ENCODE measurements around the gene MDM2. TPM values are rescaled to one million over a fixed set of nuclear protein-coding genes. Genes with fewer than 3 reads are reported as not detected.
"Not testable (repeated sequence)": the region's sequence is repeated elsewhere in the genome, so short reads cannot be mapped to it uniquely, and the experiment has no call there.

The MDM2 gene
- total RNA-seq, 1 donor from 2014 or later = 37.6 TPM

DNA sequence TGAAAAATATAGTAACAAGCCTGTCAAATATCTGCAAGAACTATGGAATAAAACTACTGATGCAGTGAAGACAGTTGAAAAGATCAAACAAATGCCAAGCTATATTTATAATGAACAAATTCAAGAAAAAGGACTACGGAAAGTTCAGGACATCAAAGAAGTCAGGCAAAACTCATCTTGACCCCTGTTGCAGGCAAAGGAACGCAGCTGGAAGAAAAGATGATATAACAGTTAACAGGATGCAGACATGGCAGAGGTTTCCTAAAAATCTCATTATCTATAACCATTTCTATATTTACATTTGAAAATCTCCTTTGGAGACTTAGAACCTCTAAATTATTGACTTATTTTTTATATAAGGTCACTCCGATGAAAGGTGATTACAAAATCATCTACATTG lies 34.1 kb downstream of the MDM2 start:
- ATAC-seq = no peak
- DNase-seq = no peak
- intact Hi-C loops (cut with micrococcal nuclease) = no loop called here

GRCh38 chr12:68842784-68843567 lies 35.0 kb downstream of the MDM2 start:
- intact Hi-C loops (cut with micrococcal nuclease) = no loop called here
- no peak for DNase-seq
- ATAC-seq = no peak

DNA sequence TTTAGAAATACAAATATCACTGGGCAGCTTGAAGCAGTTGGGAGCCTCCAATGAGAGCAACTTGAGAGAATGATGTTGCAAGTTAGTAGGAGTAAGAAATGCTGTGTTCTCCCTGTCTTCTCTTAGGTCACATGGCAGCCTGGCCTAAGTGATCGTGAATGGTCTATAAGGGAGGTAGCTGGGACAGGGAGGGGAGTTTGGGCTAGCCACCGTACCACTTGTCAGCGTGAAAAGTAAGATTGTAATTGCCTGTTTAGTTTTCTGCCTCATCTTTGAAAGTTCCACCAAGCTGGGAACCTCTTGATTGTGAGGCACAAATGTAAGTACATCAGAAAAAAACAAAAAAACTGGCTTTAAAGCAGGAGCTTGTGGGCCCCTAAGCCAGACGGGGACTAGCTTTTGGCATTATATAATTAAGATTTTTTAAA lies 36.4 kb downstream of the MDM2 start:
- DNase-seq (no peak), ATAC-seq (no peak)
- intact Hi-C loops (cut with micrococcal nuclease) = no loop called here

DNA sequence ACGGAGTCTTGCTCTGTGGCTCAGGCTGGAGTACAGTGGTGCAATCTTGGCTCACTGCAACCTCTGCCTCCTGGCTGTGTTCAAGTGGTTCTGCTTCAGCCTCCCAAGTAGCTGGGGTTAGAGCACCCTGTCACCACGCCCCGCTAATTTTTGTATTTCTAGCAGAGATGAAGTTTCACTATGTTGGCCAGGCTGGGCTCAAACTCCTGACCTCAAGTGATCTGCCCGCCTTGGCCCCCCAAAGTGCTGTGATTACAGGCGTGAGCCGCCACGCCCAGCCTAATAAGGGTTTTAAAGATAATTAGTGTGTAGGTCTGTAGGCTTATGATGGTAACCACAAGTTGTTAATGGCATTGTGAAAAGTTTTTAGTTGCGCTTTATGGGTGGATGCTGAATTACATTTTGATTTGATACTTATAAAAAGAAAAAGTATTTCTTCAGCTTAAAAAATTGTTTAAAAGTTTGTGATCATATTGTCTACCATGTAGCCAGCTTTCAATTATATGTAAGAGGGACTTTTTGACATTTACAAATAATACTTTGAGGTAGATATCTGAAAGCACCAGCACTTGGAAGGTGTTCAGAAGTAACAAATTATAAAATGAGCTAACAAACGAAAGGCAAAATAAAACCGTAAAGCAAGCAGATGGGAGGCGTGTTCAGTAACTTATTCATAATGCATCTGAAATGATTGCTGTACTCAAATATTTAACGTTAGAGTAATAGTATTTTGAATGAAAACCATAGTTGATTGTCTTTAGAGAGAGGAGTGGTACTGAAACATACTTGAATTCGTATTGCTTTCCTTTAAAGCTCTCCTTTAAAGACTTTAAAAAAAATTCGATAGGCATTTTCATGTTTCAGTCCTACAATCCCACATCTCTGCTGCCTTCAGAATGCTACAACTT lies 37.1 kb downstream of the MDM2 start:
- DNase-seq (no peak), ATAC-seq (no peak)
- intact Hi-C loops (cut with micrococcal nuclease) = no loop called here

DNA sequence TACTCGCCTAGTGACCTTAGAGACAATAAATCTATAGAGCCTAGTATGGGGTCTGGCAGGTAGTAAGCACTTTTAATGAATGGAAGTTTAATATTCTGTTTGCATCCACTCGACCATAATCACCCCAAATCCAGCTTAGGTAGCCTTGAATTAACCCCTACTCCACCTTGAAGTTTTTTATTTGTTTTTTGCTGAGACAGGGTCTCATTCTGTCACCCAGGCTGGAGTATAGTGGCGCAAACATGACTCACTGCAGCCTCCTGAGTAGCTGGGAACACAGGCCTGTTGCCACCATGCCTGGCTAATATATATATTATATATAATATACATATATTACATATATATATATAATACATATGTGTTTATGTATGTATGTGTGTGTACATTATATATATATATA lies 38.8 kb downstream of the MDM2 start:
- DNase-seq (no peak), ATAC-seq (no peak)
- intact Hi-C loops (cut with micrococcal nuclease) = no loop called here

DNA sequence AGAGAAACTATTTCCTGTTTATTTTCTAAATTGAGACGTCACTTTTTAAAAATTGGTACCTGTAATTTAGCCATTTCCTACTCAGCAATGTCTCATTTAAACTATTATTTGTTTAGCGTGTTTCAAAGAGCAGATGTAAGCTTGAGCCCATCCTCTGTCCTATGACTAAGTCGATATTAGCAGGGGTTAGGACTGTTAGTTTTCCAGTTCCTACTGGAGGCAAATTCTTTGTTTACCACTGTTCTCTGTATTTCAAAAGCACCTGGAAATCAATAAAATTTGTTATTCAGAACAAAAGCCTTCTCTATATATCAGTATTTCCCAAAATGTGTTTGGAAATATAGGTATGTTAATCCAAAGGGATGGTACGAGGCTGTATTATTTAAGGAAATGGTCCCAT lies 42.4 kb downstream of the MDM2 start:
- DNase-seq (no peak), ATAC-seq (no peak)
- intact Hi-C loops (cut with micrococcal nuclease) = no loop called here

GRCh38 chr12:68851592-68852306 lies 43.8 kb downstream of the MDM2 start:
- ATAC-seq = no peak
- no peak for DNase-seq
- intact Hi-C loops (cut with micrococcal nuclease) = no loop called here

GRCh38 chr12:68853396-68854077 lies 45.6 kb downstream of the MDM2 start:
- DNase-seq (no peak), ATAC-seq (no peak)
- intact Hi-C loops (cut with micrococcal nuclease) = no loop called here

GRCh38 chr12:68854078-68854468 lies 46.1 kb downstream of the MDM2 start:
- intact Hi-C loops (cut with micrococcal nuclease) = no loop called here
- DNase-seq (no peak), ATAC-seq (no peak)

DNA sequence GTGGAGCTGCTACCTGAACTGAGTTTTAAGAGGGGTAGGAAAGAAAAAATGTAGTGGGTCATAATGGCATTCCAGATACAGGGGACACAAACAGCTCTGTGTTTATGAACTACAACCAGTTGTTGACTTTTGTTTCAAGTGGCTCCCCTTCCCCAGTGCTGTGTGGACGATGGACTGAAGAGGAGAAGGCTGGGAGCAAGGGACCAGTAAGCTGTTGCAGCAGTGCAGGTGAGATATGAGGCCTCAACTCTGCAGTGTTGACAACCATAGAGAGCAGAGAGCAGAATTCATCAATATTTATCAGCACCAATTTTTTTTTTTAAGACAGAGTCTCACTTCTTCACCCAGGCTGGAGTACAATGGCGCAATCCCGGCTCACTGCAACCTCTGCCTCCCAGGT lies 46.6 kb downstream of the MDM2 start:
- ATAC-seq (no peak), DNase-seq (no peak)
- intact Hi-C loops (cut with micrococcal nuclease) = no loop called here

- DNase-seq = no peak
- intact Hi-C loops (cut with micrococcal nuclease) = loop anchor here (5.0 kb wide), 1 partner anchor 212 kb away; no protein-coding TSS in a partner anchor
- no peak for ATAC-seq
These were observed 47.1 kb downstream of the MDM2 start for GRCh38 chr12:68855111-68855510.

DNA sequence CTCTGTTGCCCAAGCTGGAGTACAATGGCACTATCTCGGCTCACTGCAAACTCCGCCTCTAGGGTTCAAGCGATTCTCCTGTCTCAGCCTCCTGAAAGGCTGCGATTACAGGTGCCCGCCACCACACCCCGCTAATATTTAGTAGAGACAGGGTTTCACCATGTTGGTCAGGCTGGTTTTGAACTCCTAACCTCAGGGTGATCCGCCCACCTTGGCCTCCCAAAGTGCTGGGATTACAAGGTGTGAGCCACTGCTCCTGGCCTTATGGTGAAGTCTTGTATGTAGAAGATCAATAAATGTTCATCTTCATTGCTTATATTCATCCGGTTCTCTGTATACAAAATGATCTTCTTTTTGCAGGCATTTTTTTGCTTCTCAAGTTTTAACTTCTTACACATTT lies 47.8 kb downstream of the MDM2 start:
- intact Hi-C loops (cut with micrococcal nuclease) = loop anchor here (5.0 kb wide), 1 partner anchor 212 kb away; no protein-coding TSS in a partner anchor
- ATAC-seq (no peak), DNase-seq (no peak)

GRCh38 chr12:68856510-68856909 lies 48.5 kb downstream of the MDM2 start:
- intact Hi-C loops (cut with micrococcal nuclease) = loop anchor here (5.0 kb wide), 1 partner anchor 211 kb away; no protein-coding TSS in a partner anchor
- DNase-seq (no peak), ATAC-seq (no peak)

GRCh38 chr12:68861890-68862289 lies 53.9 kb downstream of the MDM2 start:
- ATAC-seq = no peak
- intact Hi-C loops (cut with micrococcal nuclease) = no loop called here
- no peak for DNase-seq

DNA sequence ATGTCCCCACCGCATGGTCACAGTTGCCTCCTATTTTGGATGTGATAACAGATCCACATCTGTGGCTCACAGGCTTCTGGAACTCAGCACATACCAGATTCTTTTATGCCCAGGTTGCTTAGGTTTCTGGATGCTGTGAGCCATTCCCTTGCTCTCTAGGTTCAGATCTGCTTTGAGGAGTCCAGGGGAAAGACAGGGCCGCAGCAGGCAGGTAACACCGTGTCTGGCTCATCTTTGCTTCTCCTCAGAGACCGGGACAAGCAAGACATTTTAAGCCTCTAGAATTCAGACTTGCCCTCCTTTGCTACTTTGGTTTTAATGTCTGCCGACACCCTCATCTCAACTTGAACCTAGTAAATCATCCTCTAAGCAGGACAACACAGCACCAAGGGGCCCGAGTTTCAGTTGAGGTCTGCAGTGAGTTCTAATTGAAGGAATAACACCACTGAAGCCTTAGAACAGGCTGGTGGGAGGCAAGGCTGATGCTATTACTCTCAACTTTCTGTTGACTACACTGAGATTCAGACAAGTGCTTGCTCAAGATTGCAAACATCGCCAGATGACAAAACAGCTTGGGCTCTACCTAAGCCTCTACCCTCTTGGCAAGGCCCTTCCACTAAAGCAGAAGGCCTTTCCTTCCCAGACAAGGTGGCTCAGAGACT lies 55.3 kb downstream of the MDM2 start:
- ATAC-seq (no peak), DNase-seq (no peak)
- intact Hi-C loops (cut with micrococcal nuclease) = no loop called here

DNA sequence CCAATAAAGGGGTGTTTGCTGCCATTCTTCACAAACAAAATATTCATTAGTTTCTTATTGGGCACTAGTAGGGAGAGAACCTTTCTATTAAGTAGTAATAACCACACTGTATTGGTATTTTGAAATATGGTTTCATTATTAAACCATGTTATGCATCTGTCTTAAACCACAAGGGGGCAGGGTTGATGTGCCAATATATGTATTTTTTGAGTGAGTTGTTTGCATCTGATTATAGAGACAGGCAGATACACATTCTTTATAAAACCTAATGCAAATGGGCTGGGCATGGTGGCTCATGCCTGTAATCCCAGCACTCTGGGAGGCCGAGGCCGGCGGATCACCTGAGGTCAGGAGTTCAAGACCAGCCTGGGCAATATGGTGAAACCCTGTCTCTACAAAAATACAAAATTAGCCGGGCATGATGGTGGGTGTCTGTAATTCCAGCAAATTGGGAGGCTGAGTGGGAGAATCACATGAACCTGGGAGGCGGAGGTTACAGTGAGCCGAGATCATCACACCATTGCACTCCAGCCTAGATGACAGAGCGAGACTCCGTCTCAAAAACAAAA lies 56.0 kb downstream of the MDM2 start:
- DNase-seq; ATAC-seq; intact Hi-C loops (cut with micrococcal nuclease): not testable (repeated sequence)

- intact Hi-C loops (cut with micrococcal nuclease) = no loop called here
- no peak for DNase-seq
- no peak for ATAC-seq
These were observed 56.6 kb downstream of the MDM2 start for GRCh38 chr12:68864604-68865003.

All from left ventricle myocardium superior (tissue), 1 donor.